Stimulated activated CD8-positive, alpha-beta memory T cell treated with anti-CD3 and anti-CD28 coated beads, Interleukin-15, amount 100 ng/mL, for 1 hour (primary cell): Measurements from ENCODE around the gene CIDEA.
"Not testable (repeated sequence)": the region's sequence is repeated elsewhere in the genome, so short reads cannot be mapped to it uniquely, and the experiment has no call there.

Experiments used
- DNase-seq: peaks from one replicate; pipeline ENCODE4 v3.0.0-alpha.2; 2020; ENCODE audit warnings: low read depth

The CIDEA gene

GRCh38 chr18:12239431-12239830 is 14.7 kb upstream of the CIDEA start:
- DNase-seq: no peak

GRCh38 chr18:12242658-12243260 is 11.4 kb upstream of the CIDEA start:
- no peak for DNase-seq

GRCh38 chr18:12243272-12243671 is 10.9 kb upstream of the CIDEA start:
- not testable (repeated sequence) for DNase-seq

GRCh38 chr18:12245793-12246135 is 8.4 kb upstream of the CIDEA start:
- no peak for DNase-seq

GRCh38 chr18:12246849-12247808 is 7.0 kb upstream of the CIDEA start:
- DNase-seq: no peak

- no peak for DNase-seq
These were observed 6.2 kb upstream of the CIDEA start for GRCh38 chr18:12247946-12248345.

- DNase-seq: no peak
These were observed 5.0 kb upstream of the CIDEA start for GRCh38 chr18:12248926-12249720.

GRCh38 chr18:12251311-12251710 is 2.9 kb upstream of the CIDEA start:
- DNase-seq: no peak

GRCh38 chr18:12252061-12252460 is 2.1 kb upstream of the CIDEA start:
- DNase-seq: no peak

- no peak for DNase-seq
These were observed 1.1 kb upstream of the CIDEA start for GRCh38 chr18:12253027-12253426.

- no peak for DNase-seq
These were observed 462 bp upstream of the CIDEA start for GRCh38 chr18:12253663-12254135.

- no peak for DNase-seq
These were observed 805 bp downstream of the CIDEA start for GRCh38 chr18:12254820-12255511.

- DNase-seq: no peak
These were observed 1.5 kb downstream of the CIDEA start for GRCh38 chr18:12255626-12256026.

GRCh38 chr18:12256951-12257350 is 2.8 kb downstream of the CIDEA start:
- no peak for DNase-seq

GRCh38 chr18:12257996-12258718 is 4.0 kb downstream of the CIDEA start:
- no peak for DNase-seq

GRCh38 chr18:12258719-12259705 is 4.9 kb downstream of the CIDEA start:
- DNase-seq: no peak

GRCh38 chr18:12262748-12263147 is 8.6 kb downstream of the CIDEA start:
- DNase-seq: no peak

GRCh38 chr18:12264864-12265263 is 10.7 kb downstream of the CIDEA start:
- no peak for DNase-seq

- DNase-seq: peak; percentile 7
These were observed 17.4 kb downstream of the CIDEA start for GRCh38 chr18:12271376-12272235.
